ENCODE measurements around the gene CFAP119.

DNA sequence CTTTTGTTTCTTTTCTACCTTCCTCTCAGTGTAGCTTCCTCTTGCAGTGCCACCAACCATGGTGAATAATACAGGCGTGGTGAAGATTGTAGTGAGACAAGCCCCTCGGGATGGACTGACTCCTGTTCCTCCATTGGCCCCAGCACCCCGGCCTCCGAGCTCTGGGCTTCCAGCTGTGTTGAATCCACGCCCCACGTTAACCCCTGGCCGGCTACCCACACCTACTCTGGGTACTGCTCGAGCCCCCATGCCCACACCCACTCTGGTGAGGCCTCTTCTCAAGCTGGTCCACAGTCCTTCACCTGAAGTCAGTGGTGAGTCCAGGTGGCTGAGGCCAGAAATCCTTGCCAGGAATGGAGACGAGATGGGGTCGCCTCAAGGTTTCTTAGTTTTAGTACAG lies 38.9 kb downstream of the CFAP119 start:
- TF ChIP-seq, protein P1, sequence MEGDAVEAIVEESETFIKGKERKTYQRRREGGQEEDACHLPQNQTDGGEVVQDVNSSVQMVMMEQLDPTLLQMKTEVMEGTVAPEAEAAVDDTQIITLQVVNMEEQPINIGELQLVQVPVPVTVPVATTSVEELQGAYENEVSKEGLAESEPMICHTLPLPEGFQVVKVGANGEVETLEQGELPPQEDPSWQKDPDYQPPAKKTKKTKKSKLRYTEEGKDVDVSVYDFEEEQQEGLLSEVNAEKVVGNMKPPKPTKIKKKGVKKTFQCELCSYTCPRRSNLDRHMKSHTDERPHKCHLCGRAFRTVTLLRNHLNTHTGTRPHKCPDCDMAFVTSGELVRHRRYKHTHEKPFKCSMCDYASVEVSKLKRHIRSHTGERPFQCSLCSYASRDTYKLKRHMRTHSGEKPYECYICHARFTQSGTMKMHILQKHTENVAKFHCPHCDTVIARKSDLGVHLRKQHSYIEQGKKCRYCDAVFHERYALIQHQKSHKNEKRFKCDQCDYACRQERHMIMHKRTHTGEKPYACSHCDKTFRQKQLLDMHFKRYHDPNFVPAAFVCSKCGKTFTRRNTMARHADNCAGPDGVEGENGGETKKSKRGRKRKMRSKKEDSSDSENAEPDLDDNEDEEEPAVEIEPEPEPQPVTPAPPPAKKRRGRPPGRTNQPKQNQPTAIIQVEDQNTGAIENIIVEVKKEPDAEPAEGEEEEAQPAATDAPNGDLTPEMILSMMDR (conservative IDR thresholded peaks at IDR 0.05; ENCODE audit: low read depth, low read length): no peak
- TF ChIP-seq EZH2 (IDR thresholded peaks at IDR 0.05; ENCODE audit: low read length, unreplicated experiment): no peak
